TTC549 (cell line): Measurements from ENCODE around the gene KRTAP10-11.
"Not testable (repeated sequence)": the region's sequence is repeated elsewhere in the genome, so short reads cannot be mapped to it uniquely, and the experiment has no call there.

ENCODE experiments used
- FAIRE-seq: peaks from 2 replicates; lab custom pipeline; 2012; peaks lifted over from hg19 to GRCh38; lab: Jason Lieb, UNC

The KRTAP10-11 gene

GRCh38 chr21:44646366-44647221 is at the start of gene KRTAP10-11:
Gene KRTAP10-11 (plus strand): TSS chr21:44646414. CDS start chr21:44646459, 45 bp downstream.
- not testable (repeated sequence) for FAIRE-seq

DNA sequence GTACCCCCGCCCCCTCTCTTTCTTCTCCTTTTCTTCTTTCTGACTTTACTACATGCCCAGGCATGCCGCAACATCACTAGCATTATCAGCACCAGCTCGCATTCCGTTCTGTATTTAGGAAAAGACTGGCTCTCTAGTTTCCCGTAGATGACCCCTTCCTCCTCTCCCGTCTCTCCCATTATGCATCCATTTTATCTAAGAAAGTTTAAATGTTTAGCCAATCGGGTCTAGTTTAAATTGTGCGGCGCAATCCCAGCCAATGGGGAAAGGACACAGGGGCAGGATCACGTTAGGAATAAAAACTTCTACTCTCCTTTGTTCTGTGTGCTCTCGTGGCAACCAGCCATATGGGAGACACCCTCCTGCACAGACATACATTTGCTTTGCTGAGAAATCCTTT is 48.2 kb upstream of the KRTAP10-11 start:
- FAIRE-seq, result no peak

- no peak for FAIRE-seq
Measured at GRCh38 chr21:44599264-44600029, 46.8 kb upstream of the KRTAP10-11 start.

- FAIRE-seq, result not testable (repeated sequence)
Measured at GRCh38 chr21:44600118-44600978, 45.9 kb upstream of the KRTAP10-11 start, which contains the start of gene KRTAP10-7. Gene KRTAP10-7 (plus strand): TSS chr21:44600597. CDS start chr21:44600622, 25 bp downstream.

DNA sequence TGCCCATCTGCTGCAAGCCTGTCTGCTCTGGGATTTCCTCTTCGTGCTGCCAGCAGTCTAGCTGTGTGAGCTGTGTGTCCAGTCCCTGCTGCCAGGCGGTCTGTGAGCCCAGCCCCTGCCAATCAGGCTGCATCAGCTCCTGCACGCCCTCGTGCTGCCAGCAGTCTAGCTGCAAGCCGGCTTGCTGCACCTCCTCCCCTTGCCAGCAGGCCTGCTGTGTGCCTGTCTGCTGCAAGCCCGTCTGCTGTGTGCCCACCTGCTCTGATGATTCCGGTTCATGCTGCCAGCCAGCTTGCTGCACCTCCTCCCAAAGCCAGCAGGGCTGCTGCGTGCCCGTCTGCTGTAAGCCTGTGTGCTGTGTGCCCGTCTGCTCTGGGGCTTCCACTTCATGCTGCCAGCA is 45.1 kb upstream of the KRTAP10-11 start:
- not testable (repeated sequence) for FAIRE-seq

DNA sequence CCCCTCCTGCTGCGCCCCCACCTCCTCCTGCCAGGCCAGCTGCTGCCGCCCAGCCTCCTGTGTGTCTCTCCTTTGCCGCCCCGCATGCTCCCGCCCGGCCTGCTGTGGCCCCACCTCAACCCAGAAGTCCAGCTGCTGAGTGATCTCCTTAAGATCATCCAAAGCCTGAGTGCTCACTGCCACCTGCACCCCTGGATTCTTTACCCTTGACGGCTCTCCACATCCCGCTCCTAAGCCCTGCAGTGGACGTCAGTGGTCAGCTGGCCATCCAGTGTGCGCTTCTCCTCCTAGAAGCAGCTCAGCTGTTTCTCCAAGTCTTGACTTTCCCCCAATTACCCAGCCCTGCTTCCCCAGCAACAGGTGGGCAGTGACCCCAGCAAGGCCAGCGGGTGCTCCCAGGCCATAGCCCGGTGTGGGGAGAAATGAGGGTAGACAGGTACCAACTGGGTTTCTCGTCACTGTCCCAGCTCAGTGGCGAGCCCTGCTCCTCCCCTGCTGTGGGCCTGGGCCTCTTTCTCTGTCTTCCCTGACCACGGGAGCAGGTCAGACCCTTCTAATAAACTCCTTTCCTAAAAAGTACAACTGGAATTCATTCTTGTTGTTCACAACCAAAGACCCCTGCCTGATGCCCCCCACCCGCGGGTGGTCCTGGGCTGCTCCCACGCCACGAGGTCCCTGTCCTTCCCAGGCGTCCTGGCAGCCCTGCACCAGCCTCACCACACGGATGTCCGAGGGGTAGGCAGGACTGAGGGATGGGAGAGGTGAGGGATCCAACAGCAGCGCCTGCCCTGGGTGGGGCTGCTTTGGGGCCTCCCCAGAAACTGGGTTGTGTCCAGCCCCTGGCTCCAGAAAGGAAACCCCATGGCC is 44.4 kb upstream of the KRTAP10-11 start:
- FAIRE-seq, result no peak

GRCh38 chr21:44602463-44602850 is 43.8 kb upstream of the KRTAP10-11 start:
- no peak for FAIRE-seq

GRCh38 chr21:44603109-44603875 is 42.9 kb upstream of the KRTAP10-11 start:
- no peak for FAIRE-seq

- no peak for FAIRE-seq
Measured at GRCh38 chr21:44603911-44604310, 42.3 kb upstream of the KRTAP10-11 start.

GRCh38 chr21:44606495-44606894 is 39.7 kb upstream of the KRTAP10-11 start:
- no peak for FAIRE-seq

DNA sequence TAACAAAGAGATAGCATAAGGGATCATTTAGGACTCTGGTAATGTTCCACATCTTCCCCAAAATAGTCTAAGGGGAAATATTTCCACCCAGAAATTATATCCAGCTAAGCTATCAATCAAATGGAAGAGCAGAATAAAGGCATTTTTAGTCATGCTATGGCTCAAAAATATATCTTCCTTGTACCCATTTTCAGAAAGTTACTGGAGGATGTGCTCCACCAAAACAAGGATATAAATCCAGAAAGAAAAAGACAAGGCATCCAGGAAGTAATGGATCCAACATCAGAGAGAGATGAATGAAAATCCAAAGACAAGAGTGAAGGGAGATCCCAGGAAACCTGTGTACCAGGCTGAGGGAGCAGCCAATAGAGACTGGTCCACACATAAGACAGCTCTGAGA is 37.0 kb upstream of the KRTAP10-11 start:
- FAIRE-seq, result no peak

- FAIRE-seq, result not testable (repeated sequence)
Measured at GRCh38 chr21:44610157-44610843, 35.9 kb upstream of the KRTAP10-11 start.

DNA sequence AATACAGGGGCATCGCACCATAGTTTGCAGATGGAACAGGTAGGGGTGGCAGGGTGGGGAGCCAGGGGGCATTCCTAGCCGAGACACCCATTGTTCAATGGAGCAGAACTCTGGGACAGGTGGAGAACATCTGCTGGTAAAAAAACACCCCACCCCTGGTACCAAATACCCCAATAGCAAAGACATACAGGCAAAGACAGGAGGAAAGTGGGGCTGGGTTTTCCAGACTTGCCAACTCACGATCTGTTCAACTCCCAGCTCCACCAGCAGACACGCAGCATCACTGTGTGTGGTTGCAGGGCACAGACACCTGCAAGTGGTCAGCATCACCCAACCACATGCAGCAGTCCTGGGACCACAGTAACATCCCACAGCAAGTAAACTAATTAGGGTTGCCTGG is 34.7 kb upstream of the KRTAP10-11 start:
- FAIRE-seq, result no peak

- no peak for FAIRE-seq
Measured at GRCh38 chr21:44612029-44612486, 34.2 kb upstream of the KRTAP10-11 start, which contains the start of gene KRTAP10-8. Gene KRTAP10-8 (plus strand): TSS chr21:44612079. CDS start chr21:44612101, 22 bp downstream.

DNA sequence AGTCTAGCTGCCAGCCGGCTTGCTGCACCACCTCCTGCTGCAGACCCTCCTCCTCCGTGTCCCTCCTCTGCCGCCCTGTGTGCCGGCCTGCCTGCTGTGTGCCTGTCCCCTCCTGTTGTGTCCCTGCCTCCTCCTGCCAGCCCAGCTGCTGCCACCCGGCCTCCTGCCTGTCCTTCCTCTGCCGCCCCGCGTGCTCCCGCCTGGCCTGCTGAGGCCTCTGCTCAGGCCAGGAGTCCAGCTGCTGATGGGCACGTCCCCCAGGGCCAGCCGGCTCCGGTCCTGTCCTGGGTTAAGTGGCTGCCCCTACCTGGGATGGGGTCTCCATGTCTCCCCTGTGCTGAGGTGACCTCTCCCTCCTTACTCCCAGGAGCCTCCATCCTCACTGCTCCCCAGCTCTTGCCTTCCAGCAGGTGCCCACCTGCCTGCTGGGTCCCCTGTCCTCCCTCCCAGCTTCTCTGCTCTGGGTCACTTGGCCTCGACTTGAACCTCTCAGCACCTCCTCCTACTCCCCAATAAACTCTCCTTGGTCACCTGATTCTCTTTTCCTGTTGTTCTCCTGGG is 33.5 kb upstream of the KRTAP10-11 start:
- no peak for FAIRE-seq

DNA sequence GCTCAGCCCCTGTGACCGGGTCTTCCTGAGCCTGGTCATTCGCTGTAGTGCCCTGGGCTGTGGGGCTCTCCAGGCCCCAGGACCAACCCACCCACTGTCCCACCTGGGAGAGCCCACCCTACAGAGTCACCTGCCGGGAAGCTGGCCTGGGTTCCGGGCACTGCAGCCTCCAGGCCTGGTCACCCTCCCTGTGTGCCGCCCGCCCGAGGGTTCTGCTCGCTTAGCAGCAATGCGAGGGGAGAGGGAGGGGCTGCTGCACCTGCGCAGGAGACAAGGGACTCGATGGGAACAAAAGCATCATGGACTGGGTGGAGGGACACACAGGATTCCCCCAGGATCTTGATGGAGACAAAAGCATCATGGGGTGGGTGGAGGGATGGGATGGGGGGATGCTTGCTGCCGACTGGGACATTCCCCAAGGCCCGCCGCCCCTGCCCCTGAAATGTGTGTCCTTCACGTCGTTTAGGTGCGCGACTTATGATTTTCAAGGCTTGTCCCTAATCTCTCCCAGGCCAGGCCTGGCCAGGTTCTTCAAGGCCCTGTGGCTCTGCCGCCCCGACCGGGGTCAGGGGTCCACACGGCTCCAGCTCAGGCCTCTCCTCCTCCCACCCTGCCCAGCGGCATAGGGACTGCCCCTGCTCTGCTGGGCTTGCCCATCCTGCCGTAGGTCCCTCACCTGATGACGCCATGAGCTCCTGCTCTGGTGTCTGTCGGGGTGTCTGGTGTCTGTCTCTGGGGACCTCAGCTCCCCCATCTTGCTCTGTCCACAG is 32.6 kb upstream of the KRTAP10-11 start:
- FAIRE-seq, result no peak

GRCh38 chr21:44614161-44614631 is 32.0 kb upstream of the KRTAP10-11 start:
- FAIRE-seq, result no peak

- no peak for FAIRE-seq
Measured at GRCh38 chr21:44614961-44615391, 31.2 kb upstream of the KRTAP10-11 start.
